BJ (cell line): ENCODE data around the gene HSBP1. TPM values are rescaled to one million over a fixed set of nuclear protein-coding genes. Genes with fewer than 3 reads are reported as not detected.

ENCODE experiments used
- CTCF ChIA-PET: fragments of 350-600 bp; formaldehyde crosslinking; extraction: SDS; loops from one replicate; lab custom pipeline; 2021; ENCODE audit warnings: antibody characterized with exemption, inconsistent platforms; lab: Yijun Ruan, JAX
- POLR2A ChIA-PET: fragments of 300-600 bp; sonication (Branson Sonifier 250); formaldehyde crosslinking; extraction: SDS; loops from one replicate; lab custom pipeline; 2021; ENCODE audit warnings: antibody characterized with exemption; lab: Charles Lee
- DNase-seq: peaks from one replicate; pipeline ENCODE4 v3.0.0-alpha.2; 2011; ENCODE audit warnings: low read depth
- H3K27me3 ChIP-seq: 2 replicates; pipeline ENCODE4 v1.6.0; 2011; ENCODE audit warnings: low read length; ENCODE audit not compliant: control insufficient read depth, insufficient read depth
- H3K36me3 ChIP-seq: 2 replicates; pipeline ENCODE4 v1.5.1; 2011; ENCODE audit warnings: low read length; ENCODE audit not compliant: control insufficient read depth, insufficient read depth
- H3K4me3 ChIP-seq: 2 replicates; pipeline ENCODE4 v1.5.1; 2011; ENCODE audit warnings: low read depth, mild to moderate bottlenecking, control low read depth, low read length
- polyA plus RNA-seq: library from polyadenylated mRNA; depleted of rRNA; stranded (reverse); fragments of >200 nt; gene quantifications from 2 replicates; pipeline ENCODE4 v1.2.3, GENCODE V29; 2011
- TF ChIP-seq, protein P1 (sequence below): IDR thresholded peaks from 2 replicates; pipeline ENCODE4 v1.5.1; 2011; ENCODE audit warnings: low read depth, mild to moderate bottlenecking, control low read depth, inconsistent platforms, low read length, moderate library complexity; ENCODE audit not compliant: insufficient read depth

The HSBP1 gene
- polyA plus RNA-seq, 1 experiment, result 165 TPM

DNA sequence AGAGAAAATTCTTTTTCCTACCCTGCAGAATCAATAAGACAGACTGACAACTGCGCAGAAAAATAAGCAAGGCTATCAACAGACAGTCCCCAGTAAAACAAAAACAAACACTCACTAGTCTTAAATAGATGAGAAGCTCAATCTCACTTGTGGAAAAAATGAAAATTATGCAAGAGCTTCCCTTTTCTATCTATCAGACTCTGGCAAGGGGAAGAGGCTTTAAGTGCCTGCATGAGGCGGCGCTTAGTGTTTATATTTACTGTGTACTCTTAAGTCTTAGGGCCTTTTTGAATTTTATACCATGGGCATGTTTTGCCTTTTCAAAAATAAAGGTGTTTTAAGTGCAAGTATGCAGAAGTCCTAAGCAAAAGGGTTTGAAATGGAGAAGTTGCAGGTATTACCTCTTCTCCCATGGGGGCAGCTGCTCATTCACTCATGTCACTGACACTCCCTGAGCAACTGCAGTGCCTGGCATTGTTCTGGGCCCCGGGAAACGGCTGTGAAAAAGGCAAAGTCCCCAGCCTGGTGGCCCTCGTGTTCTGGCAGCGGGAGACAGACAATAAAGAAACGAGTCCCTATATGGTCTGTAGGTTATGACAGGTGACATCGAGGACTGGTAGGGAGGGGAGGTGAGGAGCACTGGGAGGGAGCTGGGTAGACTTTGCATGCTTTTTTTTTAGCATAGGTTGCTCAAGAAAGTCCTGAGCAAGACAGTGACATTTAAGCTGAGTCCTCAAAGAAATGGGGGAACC is 35.2 kb downstream of the HSBP1 start:
- Histone ChIP-seq H3K27me3 (no peaks in the 10 kb centered on the region; the same call in 1 of the 2 replicates), H3K4me3 (no peak overlapping the region), H3K36me3 (no peaks in the 10 kb centered on the region)
- POLR2A ChIA-PET, result no interaction called here
- no peak for DNase-seq
- CTCF ChIA-PET, result interaction anchor here (0.8 to 1.2 kb wide), 4 partner anchors 9 to 83 kb away, joined by 3 read pairs; no protein-coding TSS in a partner anchor
- TF ChIP-seq, protein P1, sequence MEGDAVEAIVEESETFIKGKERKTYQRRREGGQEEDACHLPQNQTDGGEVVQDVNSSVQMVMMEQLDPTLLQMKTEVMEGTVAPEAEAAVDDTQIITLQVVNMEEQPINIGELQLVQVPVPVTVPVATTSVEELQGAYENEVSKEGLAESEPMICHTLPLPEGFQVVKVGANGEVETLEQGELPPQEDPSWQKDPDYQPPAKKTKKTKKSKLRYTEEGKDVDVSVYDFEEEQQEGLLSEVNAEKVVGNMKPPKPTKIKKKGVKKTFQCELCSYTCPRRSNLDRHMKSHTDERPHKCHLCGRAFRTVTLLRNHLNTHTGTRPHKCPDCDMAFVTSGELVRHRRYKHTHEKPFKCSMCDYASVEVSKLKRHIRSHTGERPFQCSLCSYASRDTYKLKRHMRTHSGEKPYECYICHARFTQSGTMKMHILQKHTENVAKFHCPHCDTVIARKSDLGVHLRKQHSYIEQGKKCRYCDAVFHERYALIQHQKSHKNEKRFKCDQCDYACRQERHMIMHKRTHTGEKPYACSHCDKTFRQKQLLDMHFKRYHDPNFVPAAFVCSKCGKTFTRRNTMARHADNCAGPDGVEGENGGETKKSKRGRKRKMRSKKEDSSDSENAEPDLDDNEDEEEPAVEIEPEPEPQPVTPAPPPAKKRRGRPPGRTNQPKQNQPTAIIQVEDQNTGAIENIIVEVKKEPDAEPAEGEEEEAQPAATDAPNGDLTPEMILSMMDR, result no peak

DNA sequence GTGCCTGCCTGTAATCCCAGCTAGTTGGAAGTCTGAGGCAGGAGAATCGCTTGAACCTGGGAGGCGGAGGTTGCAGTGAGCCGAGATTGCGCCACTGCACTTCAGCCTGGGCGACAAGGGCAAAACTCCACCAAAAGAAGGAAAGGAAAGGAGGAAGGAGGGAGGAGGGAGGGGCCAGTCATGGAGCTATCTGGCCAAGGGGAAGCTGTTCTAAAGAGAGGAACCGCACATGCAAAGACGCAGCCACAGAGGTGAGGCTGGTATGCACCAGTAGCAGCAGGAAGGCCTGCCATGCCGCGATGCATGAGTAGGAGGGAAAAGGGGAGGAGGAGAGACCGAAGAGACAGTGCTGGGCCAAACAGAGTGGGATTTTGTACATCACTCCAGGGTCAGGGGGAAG is 35.9 kb downstream of the HSBP1 start:
- TF ChIP-seq, protein P1, result no peak
- Histone ChIP-seq H3K27me3 (no peaks in the 10 kb centered on the region; the same call in 1 of the 2 replicates), H3K36me3 (no peaks in the 10 kb centered on the region), H3K4me3 (no peak overlapping the region)
- ChIA-PET POLR2A (no interaction called here), CTCF (interaction anchor here (0.8 to 1.2 kb wide), 3 partner anchors 10 to 83 kb away, joined by 3 read pairs; no protein-coding TSS in a partner anchor)
- DNase-seq, result no peak

DNA sequence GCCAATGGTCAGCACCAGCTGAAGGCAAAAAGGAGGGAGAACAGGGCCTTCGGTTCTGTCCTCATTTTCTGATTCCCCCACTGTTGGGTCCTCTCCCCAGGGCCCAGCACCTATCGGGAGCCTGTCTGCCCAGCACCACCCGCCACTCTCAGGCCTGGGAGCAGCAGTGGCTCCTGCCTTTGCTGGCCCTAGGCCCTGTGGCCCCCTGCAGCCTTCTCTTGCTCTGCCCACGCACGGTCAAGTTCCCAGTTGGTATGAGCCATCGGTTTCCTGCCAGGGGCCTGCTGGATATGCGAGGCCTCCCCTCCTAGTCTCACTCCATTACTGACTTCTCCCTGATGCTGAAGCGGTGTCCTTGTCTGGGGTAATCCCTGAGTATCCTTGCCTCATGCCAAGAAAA is 37.5 kb downstream of the HSBP1 start:
- Histone ChIP-seq H3K4me3 (no peak overlapping the region), H3K27me3 (no peaks in the 10 kb centered on the region), H3K36me3 (no peaks in the 10 kb centered on the region)
- TF ChIP-seq, protein P1, result no peak
- no peak for DNase-seq
- POLR2A ChIA-PET, result no interaction called here
- CTCF ChIA-PET, result no interaction called here

DNA sequence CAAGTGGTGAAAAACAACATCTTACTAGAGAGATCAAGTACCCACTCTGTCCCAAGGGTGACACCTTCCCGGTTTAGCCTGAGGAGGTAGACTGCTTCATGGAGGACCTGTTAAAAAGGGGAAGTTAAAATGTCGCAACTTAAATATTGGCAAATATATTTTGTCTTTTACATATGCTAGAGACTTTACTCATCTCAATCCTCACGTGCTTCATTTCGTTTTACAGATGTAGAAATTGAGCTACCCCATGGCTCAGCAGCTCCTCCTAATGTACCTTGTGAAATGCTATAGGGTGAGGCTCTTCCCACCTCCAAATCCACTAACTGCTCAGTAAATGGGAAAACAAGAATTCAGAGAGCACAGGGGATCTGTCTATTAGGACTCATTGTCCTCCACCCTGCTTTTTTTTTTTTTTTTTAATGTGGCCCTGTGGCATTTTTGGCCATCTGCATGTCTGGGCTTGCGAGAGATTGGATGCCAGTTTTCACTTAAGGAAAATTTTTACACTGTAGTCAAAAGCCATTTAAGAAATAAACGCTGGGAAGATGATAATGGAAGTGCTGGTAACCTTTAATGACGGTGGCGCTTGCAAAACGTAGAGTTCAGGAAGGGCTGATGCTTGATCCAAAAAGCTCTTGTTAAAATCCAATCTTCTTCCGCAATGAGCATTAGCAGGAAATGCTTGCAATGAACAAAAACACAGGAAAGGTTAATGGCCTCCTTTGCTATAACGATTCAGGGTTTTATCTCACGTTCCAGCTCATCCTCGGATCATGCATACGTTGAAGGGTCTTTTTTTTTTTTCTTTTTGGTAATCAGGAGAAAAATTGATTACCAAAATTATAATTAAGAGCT is 39.8 kb downstream of the HSBP1 start:
- DNase-seq, result no peak
- ChIA-PET CTCF (no interaction called here), POLR2A (no interaction called here)
- Histone ChIP-seq H3K4me3 (no peak overlapping the region), H3K36me3 (no peaks in the 10 kb centered on the region), H3K27me3 (no peaks in the 10 kb centered on the region)
- TF ChIP-seq, protein P1, result no peak

DNA sequence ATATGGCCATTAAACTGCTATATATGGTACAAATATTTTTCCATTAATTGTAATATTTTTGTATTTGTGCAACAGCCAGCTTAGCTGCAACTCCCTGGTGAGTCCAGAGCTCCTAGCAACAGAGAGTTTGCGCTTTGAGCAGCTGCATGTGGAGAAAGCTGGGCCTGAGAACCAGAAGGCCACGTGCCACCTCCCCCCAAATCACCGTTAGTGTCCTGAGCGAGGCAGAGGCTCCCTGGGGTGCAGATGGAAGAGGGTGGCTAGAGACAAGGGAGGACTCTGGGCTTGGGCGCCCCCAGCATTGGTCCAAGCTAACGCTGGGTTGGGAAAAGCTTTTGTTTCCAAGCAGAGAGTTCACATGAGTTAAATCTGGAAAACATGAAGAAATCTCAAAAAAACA is 41.6 kb downstream of the HSBP1 start:
- TF ChIP-seq, protein P1, result no peak
- Histone ChIP-seq H3K4me3 (no peak overlapping the region), H3K27me3 (no peaks in the 10 kb centered on the region), H3K36me3 (no peaks in the 10 kb centered on the region)
- DNase-seq, result no peak
- ChIA-PET CTCF (no interaction called here), POLR2A (no interaction called here)
